HTR-8/SVneo (cell line): ENCODE measurements around the gene PPARD.
"Not testable (repeated sequence)": the region's sequence is repeated elsewhere in the genome, so short reads cannot be mapped to it uniquely, and the experiment has no call there.

Experiments used
- DNase-seq: peaks from one replicate; pipeline ENCODE4 v3.0.0; 2011; ENCODE audit warnings: low spot score, mixed read lengths; ENCODE audit not compliant: insufficient read length
- FAIRE-seq: peaks from 2 replicates; lab custom pipeline; 2011; peaks lifted over from hg19 to GRCh38; lab: Jason Lieb, UNC

Gene PPARD

GRCh38 chr6:35342258-35343091 lies at the start of gene PPARD:
Gene PPARD, plus strand, starts transcription at chr6:35342558. Its CDS starts 68,530 bp downstream, at chr6:35411088.
- FAIRE-seq (peak; percentile 89), DNase-seq (peak; percentile 98)

GRCh38 chr6:35293681-35294080 lies 48.7 kb upstream of the PPARD start:
- FAIRE-seq = no peak
- DNase-seq = no peak

GRCh38 chr6:35294308-35294945 lies 47.9 kb upstream of the PPARD start:
- peak; percentile 74 for FAIRE-seq

GRCh38 chr6:35295036-35295435 lies 47.3 kb upstream of the PPARD start:
- no peak for FAIRE-seq
- no peak for DNase-seq

More at GRCh38 chr6:35294308-35294945, 47.9 kb upstream of the PPARD start:
- DNase-seq = peak; percentile 54

GRCh38 chr6:35295521-35296315 lies 46.6 kb upstream of the PPARD start:
- no peak for DNase-seq
- FAIRE-seq = no peak

GRCh38 chr6:35296931-35297600 lies 45.3 kb upstream of the PPARD start:
- no peak for FAIRE-seq
- no peak for DNase-seq

- FAIRE-seq = peak; percentile 96
Observed at GRCh38 chr6:35297601-35298481, 44.5 kb upstream of the PPARD start, which contains the start of gene DEF6. Gene DEF6, plus strand, starts transcription at chr6:35297818. Its CDS starts 39 bp downstream, at chr6:35297857.

GRCh38 chr6:35298625-35299140 lies 43.7 kb upstream of the PPARD start:
- no peak for FAIRE-seq

More at GRCh38 chr6:35297601-35298481, 44.5 kb upstream of the PPARD start, which contains the start of gene DEF6:
- peak; percentile 95 for DNase-seq

GRCh38 chr6:35299674-35300073 lies 42.7 kb upstream of the PPARD start:
- FAIRE-seq (no peak), DNase-seq (no peak)

More at GRCh38 chr6:35298625-35299140, 43.7 kb upstream of the PPARD start:
- no peak for DNase-seq

- no peak for FAIRE-seq
- no peak for DNase-seq
Observed at GRCh38 chr6:35300848-35301247, 41.5 kb upstream of the PPARD start.

GRCh38 chr6:35302604-35303241 lies 39.6 kb upstream of the PPARD start:
- peak; percentile 66 for DNase-seq
- FAIRE-seq = no peak

GRCh38 chr6:35304299-35304698 lies 38.1 kb upstream of the PPARD start:
- FAIRE-seq = no peak
- no peak for DNase-seq

GRCh38 chr6:35305117-35305516 lies 37.2 kb upstream of the PPARD start:
- no peak for FAIRE-seq
- no peak for DNase-seq

GRCh38 chr6:35307138-35307537 lies 35.2 kb upstream of the PPARD start:
- not testable (repeated sequence) for DNase-seq, FAIRE-seq

- FAIRE-seq, DNase-seq: not testable (repeated sequence)
Observed at GRCh38 chr6:35308543-35308942, 33.8 kb upstream of the PPARD start.

GRCh38 chr6:35309611-35310264 lies 32.6 kb upstream of the PPARD start:
- FAIRE-seq (no peak), DNase-seq (no peak)

- FAIRE-seq (no peak), DNase-seq (no peak)
Observed at GRCh38 chr6:35310265-35310831, 32.0 kb upstream of the PPARD start.
